Measurements from ENCODE around the gene PLIN5.
"Not testable (repeated sequence)": the region's sequence is repeated elsewhere in the genome, so short reads cannot be mapped to it uniquely, and the experiment has no call there.

Gene PLIN5

GRCh38 chr19:4570916-4571304 is 35.9 kb upstream of the PLIN5 start:
- no peaks in the 10 kb centered on the region for H3K9me3 Mint-ChIP-seq
- no peak overlapping the region for H3K27ac Mint-ChIP-seq
- peaks cover 17% of the 10 kb centered on the region for H3K27me3 Mint-ChIP-seq (ENCODE audit: low read depth, poor library complexity)
- no peaks in the 10 kb centered on the region for H3K36me3 Mint-ChIP-seq (ENCODE audit: low read depth)
- no peak for DNase-seq
- peaks cover 27% of the 10 kb centered on the region for H3K4me1 Mint-ChIP-seq
- H3K4me3 Mint-ChIP-seq, result no peak overlapping the region
- TF ChIP-seq CTCF (IDR thresholded peaks at IDR 0.05), result no peak

- peaks cover 22% of the 10 kb centered on the region for H3K4me1 Mint-ChIP-seq
- no peak overlapping the region for H3K4me3 Mint-ChIP-seq
- peaks cover 17% of the 10 kb centered on the region for H3K27me3 Mint-ChIP-seq (ENCODE audit: low read depth, poor library complexity)
- H3K27ac Mint-ChIP-seq, result no peak overlapping the region
- H3K9me3 Mint-ChIP-seq, result no peaks in the 10 kb centered on the region
- TF ChIP-seq CTCF (IDR thresholded peaks at IDR 0.05), result no peak
- H3K36me3 Mint-ChIP-seq (ENCODE audit: low read depth), result no peaks in the 10 kb centered on the region
- DNase-seq, result no peak
Observed at GRCh38 chr19:4570402-4570801, 35.4 kb upstream of the PLIN5 start.

GRCh38 chr19:4568886-4569285 is 33.9 kb upstream of the PLIN5 start:
- Mint-ChIP-seq H3K9me3 (no peaks in the 10 kb centered on the region), H3K27ac (no peak overlapping the region), H3K4me1 (peaks cover 16% of the 10 kb centered on the region), H3K4me3 (no peak overlapping the region), H3K27me3 (ENCODE audit: low read depth, poor library complexity) (peaks cover 12% of the 10 kb centered on the region), H3K36me3 (ENCODE audit: low read depth) (no peaks in the 10 kb centered on the region)
- no peak for TF ChIP-seq CTCF (IDR thresholded peaks at IDR 0.05)
- DNase-seq, result no peak

GRCh38 chr19:4567584-4568071 is 32.6 kb upstream of the PLIN5 start:
- Mint-ChIP-seq H3K4me3 (no peak overlapping the region), H3K4me1 (peaks cover 19% of the 10 kb centered on the region), H3K9me3 (no peaks in the 10 kb centered on the region), H3K27ac (peak overlapping the region; percentile 34), H3K36me3 (ENCODE audit: low read depth) (no peaks in the 10 kb centered on the region), H3K27me3 (ENCODE audit: low read depth, poor library complexity) (peaks cover 14% of the 10 kb centered on the region)
- DNase-seq, result peak; percentile 84
- TF ChIP-seq CTCF (IDR thresholded peaks at IDR 0.05), result peak; percentile 84

GRCh38 chr19:4566402-4567051 is 31.5 kb upstream of the PLIN5 start:
- Mint-ChIP-seq H3K36me3 (ENCODE audit: low read depth) (no peaks in the 10 kb centered on the region), H3K27ac (no peak overlapping the region), H3K9me3 (no peaks in the 10 kb centered on the region), H3K4me1 (peaks cover 24% of the 10 kb centered on the region), H3K4me3 (no peak overlapping the region), H3K27me3 (ENCODE audit: low read depth, poor library complexity) (peaks cover 13% of the 10 kb centered on the region)
- DNase-seq, result no peak
- no peak for TF ChIP-seq CTCF (IDR thresholded peaks at IDR 0.05)

GRCh38 chr19:4563562-4563961 is 28.5 kb upstream of the PLIN5 start:
- Mint-ChIP-seq H3K4me1 (peaks cover 16% of the 10 kb centered on the region), H3K27ac (peak overlapping the region; percentile 72)
- not testable (repeated sequence) for H3K27me3 Mint-ChIP-seq (ENCODE audit: low read depth, poor library complexity); H3K4me3 Mint-ChIP-seq; DNase-seq; H3K9me3 Mint-ChIP-seq; H3K36me3 Mint-ChIP-seq (ENCODE audit: low read depth)

GRCh38 chr19:4562085-4562484 is 27.1 kb upstream of the PLIN5 start:
- not testable (repeated sequence) for H3K4me1 Mint-ChIP-seq; H3K36me3 Mint-ChIP-seq (ENCODE audit: low read depth); H3K9me3 Mint-ChIP-seq; DNase-seq; H3K27me3 Mint-ChIP-seq (ENCODE audit: low read depth, poor library complexity); H3K4me3 Mint-ChIP-seq
- peak overlapping the region; percentile 80 for H3K27ac Mint-ChIP-seq
